ENCODE results near the gene GTPBP4.
A peak's percentile ranks its signal among the peaks of the same experiment; 100 is the strongest.

GTPBP4 gene

DNA sequence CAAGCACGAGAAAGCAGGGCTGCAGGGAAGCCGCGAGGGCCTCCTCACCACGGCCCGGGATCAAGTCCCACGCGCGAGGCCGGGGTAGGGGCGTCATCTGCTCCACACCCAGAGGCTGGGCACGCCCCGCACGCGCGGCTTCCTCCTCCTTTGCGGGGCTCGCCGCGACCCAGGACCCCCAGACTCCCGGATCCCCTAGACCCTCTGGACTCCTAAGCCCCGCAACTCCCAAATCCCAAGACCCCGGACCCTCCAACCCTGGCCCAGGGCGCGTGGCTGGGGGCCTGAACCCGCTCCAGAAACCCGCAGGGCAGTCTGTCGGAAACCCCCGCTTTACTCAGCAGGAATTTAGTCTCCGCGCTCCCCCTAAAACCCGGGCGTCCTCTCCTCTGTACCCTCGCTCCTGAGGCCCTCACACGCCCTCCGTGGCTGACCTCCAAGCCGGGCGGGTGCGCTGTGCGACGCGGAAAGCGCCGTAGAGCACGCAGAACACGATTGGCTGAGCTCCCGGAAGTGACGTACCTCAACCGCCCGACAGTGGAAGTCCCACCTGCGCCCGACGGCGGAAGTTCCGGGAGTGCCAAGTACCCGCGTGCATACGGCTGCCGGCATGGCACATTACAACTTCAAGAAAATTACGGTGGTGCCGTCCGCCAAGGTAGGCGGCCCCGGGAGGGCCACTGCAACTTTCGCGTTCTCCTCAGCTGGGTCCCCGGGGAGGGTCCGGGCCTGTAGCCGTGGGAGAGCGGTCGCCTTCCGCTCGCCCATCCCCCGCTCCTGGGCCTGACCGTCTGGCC, at the start of gene GTPBP4:
GTPBP4 (plus strand) TSS at position 565 of the 797 bp plus-strand sequence; CDS start at position 611, 46 bp downstream.
- Histone ChIP-seq H3K27ac (ENCODE audit: low read depth, low read length) (peak within 1 kb of the TSS; percentile 99), H3K36me3 (ENCODE audit: control insufficient read depth, insufficient read depth, low read length) (peaks cover 26% of the 10 kb centered on the region), H3K4me3 (ENCODE audit: low read depth, low read length) (peak within 1 kb of the TSS; percentile 99), H3K9ac (ENCODE audit: low read length) (peak within 1 kb of the TSS; percentile 99), H3K4me1 (ENCODE audit: control insufficient read depth, insufficient read depth, low read length) (peaks cover 16% of the 10 kb centered on the region), H3K27me3 (ENCODE audit: control insufficient read depth, insufficient read depth, low read length) (no peaks in the 10 kb centered on the region), H3K9me3 (ENCODE audit: control insufficient read depth, insufficient read depth, low read depth, low read length) (peaks cover 2% of the 10 kb centered on the region; the same call in 1 of the 2 replicates)

DNA sequence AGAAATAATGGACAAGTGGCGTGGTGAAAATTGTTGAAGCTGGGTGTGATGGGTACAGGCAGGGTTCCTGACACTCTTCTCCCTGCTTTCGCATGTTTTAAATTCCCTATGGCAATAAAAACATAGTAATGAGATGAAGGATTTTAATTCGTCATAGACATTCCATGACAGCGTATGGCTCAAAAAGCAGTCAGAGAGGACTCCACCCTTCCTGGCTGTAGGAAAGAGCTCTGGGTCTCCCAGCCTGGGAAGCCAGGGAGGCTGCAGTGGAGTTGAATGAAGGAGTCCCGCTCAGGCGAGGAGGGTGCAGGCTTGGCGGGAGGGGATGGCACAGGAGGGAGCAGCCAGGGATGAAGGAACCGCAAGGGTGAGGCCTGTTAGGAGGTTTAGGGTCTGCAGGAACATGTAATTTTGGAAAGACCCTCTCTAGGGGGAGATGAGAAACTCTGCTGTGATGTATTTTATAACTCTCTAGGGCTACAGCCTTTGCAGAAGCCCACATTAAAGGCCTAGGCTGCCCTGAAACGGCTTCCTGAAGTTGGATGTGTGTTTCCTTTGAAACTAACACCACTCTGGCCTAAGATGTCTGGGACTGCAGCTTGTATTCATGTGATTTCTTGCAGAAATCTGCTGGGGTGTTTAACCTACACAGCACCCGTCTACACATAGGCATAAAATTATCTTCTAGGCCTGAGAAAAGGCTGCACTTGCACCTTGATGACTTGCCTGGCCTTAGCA, 49.1 kb upstream of the GTPBP4 start:
- H3K4me1 ChIP-seq (ENCODE audit: control insufficient read depth, insufficient read depth, low read length) = no peaks in the 10 kb centered on the region
- H3K27me3 ChIP-seq (ENCODE audit: control insufficient read depth, insufficient read depth, low read length) = no peaks in the 10 kb centered on the region
- H3K4me3 ChIP-seq (ENCODE audit: low read depth, low read length) = no peak overlapping the region
- no peaks in the 10 kb centered on the region for H3K9me3 ChIP-seq (ENCODE audit: control insufficient read depth, insufficient read depth, low read depth, low read length)
- H3K36me3 ChIP-seq (ENCODE audit: control insufficient read depth, insufficient read depth, low read length) = no peaks in the 10 kb centered on the region
- no peak overlapping the region for H3K27ac ChIP-seq (ENCODE audit: low read depth, low read length)
- H3K9ac ChIP-seq (ENCODE audit: low read length) = no peak overlapping the region

DNA sequence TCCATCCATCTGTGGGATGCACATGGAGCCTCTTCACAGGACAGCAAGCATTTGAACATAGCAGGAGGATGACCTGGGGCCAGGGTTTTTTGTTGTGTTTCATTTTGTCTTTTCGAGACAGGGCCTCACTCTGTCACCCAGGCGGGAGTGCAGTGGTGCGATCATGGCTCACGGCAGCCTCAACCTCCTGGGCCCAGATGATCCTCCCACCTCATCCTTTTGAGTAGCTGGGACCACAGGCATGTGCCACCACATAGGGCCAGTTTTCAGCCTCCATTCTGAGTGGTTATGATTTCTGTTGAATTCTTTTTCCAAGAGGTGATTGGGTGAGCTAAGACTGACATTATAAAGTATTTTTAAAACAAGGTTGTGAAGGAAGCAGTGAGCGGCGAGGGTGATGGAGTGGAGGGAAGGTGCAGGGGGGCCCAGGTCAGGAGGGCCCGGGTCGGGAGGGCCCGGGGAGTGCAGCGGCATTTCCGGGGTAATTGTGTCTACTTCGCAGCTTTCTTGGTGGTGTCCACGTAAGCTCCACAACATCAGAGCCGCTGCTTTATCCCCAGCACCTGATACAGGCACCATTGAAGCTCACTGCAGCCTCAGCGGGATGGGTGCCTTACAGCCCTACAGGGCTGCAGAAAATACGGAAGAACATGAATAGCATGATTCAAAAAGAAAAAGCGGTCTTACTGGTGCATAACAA, 44.8 kb upstream of the GTPBP4 start:
- Histone ChIP-seq H3K9ac (ENCODE audit: low read length) (no peak overlapping the region), H3K36me3 (ENCODE audit: control insufficient read depth, insufficient read depth, low read length) (no peaks in the 10 kb centered on the region), H3K9me3 (ENCODE audit: control insufficient read depth, insufficient read depth, low read depth, low read length) (no peaks in the 10 kb centered on the region), H3K27ac (ENCODE audit: low read depth, low read length) (no peak overlapping the region), H3K4me3 (ENCODE audit: low read depth, low read length) (no peak overlapping the region), H3K4me1 (ENCODE audit: control insufficient read depth, insufficient read depth, low read length) (no peaks in the 10 kb centered on the region), H3K27me3 (ENCODE audit: control insufficient read depth, insufficient read depth, low read length) (no peaks in the 10 kb centered on the region; the same call in 1 of the 2 replicates)

DNA sequence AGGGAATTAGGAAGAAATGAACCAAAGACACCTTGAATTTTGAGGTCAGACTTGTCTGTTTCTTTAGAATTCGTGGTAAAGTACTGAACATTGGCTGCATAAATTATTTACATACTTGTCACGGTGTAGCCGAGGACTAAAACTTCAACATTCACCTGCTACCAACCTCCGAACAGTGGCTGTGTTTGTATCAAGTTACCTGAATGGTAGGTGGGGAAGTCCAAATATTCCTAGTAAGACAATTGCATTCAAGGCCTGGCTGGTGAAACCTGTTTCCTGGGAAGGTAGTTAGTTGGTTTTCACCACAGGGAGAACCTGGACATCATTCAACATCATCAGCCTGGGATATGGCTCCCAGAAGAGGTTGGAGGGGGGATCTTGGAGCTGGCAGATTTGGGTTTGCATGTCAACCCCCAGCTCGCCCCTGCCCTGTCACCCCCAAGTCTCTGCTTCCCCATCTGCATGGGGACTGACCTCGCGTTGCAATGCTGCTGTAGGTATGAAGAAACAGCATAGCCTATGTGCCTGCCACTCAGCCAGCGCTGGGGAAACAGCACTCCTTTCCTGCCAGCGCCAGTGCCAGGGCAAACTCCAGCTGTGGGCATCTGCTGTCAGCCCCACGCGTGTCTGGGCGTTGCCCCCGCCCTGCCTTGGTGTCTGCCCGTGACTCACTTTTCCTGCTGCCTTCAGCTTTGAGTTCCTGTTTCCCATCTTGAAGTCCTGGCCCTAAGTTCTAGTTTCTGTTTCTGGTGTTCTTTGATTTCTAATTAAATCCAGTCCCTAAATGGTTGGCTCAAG, 44.0 kb upstream of the GTPBP4 start:
- H3K4me1 ChIP-seq (ENCODE audit: control insufficient read depth, insufficient read depth, low read length) = no peaks in the 10 kb centered on the region
- H3K27me3 ChIP-seq (ENCODE audit: control insufficient read depth, insufficient read depth, low read length) = peaks cover 2% of the 10 kb centered on the region; the same call in 1 of the 2 replicates
- H3K4me3 ChIP-seq (ENCODE audit: low read depth, low read length) = no peak overlapping the region
- H3K27ac ChIP-seq (ENCODE audit: low read depth, low read length) = no peak overlapping the region
- H3K9ac ChIP-seq (ENCODE audit: low read length) = no peak overlapping the region
- H3K9me3 ChIP-seq (ENCODE audit: control insufficient read depth, insufficient read depth, low read depth, low read length) = no peaks in the 10 kb centered on the region
- H3K36me3 ChIP-seq (ENCODE audit: control insufficient read depth, insufficient read depth, low read length) = no peaks in the 10 kb centered on the region

DNA sequence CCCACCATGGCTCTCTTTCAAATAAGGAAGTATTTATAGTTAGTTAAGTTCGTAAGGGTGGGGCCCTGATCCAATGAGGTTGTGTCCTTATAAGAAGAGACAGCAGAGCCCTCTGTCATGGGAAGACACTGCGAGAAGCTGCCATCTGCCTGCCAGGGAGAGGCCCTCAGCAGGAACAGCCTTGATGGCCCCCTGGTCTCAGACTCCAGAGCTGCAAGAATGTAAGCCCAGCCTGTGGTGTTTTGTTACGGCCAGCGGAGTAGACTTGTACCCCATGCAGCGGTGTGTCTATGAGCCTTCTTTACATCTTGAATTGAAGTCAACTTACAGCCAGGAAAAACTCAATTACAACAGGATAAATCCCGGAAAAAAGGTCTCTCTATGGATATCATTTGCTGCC, 42.5 kb upstream of the GTPBP4 start:
- H3K4me1 ChIP-seq (ENCODE audit: control insufficient read depth, insufficient read depth, low read length) = no peaks in the 10 kb centered on the region
- H3K36me3 ChIP-seq (ENCODE audit: control insufficient read depth, insufficient read depth, low read length) = no peaks in the 10 kb centered on the region
- no peaks in the 10 kb centered on the region for H3K9me3 ChIP-seq (ENCODE audit: control insufficient read depth, insufficient read depth, low read depth, low read length)
- no peak overlapping the region for H3K4me3 ChIP-seq (ENCODE audit: low read depth, low read length)
- H3K27me3 ChIP-seq (ENCODE audit: control insufficient read depth, insufficient read depth, low read length) = peaks cover 5% of the 10 kb centered on the region; the same call in 1 of the 2 replicates
- no peak overlapping the region for H3K27ac ChIP-seq (ENCODE audit: low read depth, low read length)
- H3K9ac ChIP-seq (ENCODE audit: low read length) = no peak overlapping the region

DNA sequence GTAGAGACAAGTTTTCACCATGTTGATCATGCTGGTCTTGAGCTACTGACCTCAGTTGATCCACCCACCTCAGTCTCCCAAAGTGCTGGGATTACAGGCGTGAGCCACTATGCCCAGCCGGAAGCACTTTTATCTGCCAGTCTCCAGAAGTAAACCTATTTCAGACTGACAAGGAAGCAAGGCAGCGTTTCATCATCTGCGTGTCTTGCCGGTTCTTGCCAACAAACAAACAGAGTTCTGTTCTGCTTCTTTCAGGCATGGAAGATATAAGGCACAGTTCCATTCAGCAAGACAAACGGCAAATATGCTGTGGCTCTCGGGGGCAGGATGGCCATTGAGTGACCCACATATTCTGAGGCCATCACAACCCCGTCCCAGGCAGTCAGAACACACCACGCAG, 41.2 kb upstream of the GTPBP4 start:
- Histone ChIP-seq H3K4me3 (ENCODE audit: low read depth, low read length) (no peak overlapping the region), H3K4me1 (ENCODE audit: control insufficient read depth, insufficient read depth, low read length) (no peaks in the 10 kb centered on the region), H3K9me3 (ENCODE audit: control insufficient read depth, insufficient read depth, low read depth, low read length) (no peaks in the 10 kb centered on the region), H3K27me3 (ENCODE audit: control insufficient read depth, insufficient read depth, low read length) (peaks cover 5% of the 10 kb centered on the region; the same call in 1 of the 2 replicates), H3K27ac (ENCODE audit: low read depth, low read length) (no peak overlapping the region), H3K9ac (ENCODE audit: low read length) (no peak overlapping the region), H3K36me3 (ENCODE audit: control insufficient read depth, insufficient read depth, low read length) (no peaks in the 10 kb centered on the region)

DNA sequence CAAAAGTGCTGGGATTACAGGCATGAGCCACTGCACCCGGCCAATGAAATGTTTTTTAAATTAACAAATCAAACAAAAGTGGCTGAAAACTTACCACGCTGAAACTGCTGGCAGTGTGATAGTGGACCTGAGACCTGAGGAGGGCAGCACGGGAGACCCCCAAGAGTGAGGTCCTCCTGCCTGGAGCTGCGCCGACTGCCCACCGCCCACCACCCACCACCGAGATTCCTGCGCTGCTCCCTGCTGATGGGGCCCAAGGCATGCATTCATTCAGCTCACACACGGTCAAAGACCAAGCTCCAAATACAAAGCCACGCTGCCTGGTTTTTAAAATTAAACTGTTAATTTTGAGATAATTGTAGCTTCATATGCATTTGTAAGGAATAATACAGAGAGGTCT, 40.4 kb upstream of the GTPBP4 start:
- H3K4me3 ChIP-seq (ENCODE audit: low read depth, low read length) = no peak overlapping the region
- no peaks in the 10 kb centered on the region for H3K36me3 ChIP-seq (ENCODE audit: control insufficient read depth, insufficient read depth, low read length)
- H3K9me3 ChIP-seq (ENCODE audit: control insufficient read depth, insufficient read depth, low read depth, low read length) = no peaks in the 10 kb centered on the region
- no peak overlapping the region for H3K27ac ChIP-seq (ENCODE audit: low read depth, low read length)
- H3K9ac ChIP-seq (ENCODE audit: low read length) = no peak overlapping the region
- no peaks in the 10 kb centered on the region for H3K4me1 ChIP-seq (ENCODE audit: control insufficient read depth, insufficient read depth, low read length)
- peaks cover 5% of the 10 kb centered on the region; the same call in 1 of the 2 replicates for H3K27me3 ChIP-seq (ENCODE audit: control insufficient read depth, insufficient read depth, low read length)

DNA sequence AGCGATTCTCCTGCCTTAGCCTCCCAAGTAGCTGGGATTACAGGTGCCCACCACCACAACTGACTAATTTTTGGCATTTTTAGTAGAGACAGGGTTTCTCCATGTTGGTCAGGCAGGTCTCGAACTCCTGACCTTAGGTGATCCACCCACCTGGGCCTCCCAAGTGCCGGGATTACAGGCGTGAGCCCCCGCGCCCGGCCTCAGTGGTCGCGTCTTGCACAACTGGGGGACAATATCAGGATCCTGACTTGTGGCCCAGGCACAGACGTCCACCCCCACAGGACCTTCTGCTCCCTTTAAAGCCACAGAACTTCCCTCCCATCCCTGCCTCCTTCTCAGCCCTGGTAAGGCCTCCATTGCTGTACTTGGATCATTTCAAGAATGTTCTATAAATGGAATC, 39.9 kb upstream of the GTPBP4 start:
- Histone ChIP-seq H3K9ac (ENCODE audit: low read length) (no peak overlapping the region), H3K4me1 (ENCODE audit: control insufficient read depth, insufficient read depth, low read length) (no peaks in the 10 kb centered on the region), H3K27ac (ENCODE audit: low read depth, low read length) (no peak overlapping the region), H3K4me3 (ENCODE audit: low read depth, low read length) (no peak overlapping the region), H3K9me3 (ENCODE audit: control insufficient read depth, insufficient read depth, low read depth, low read length) (no peaks in the 10 kb centered on the region), H3K36me3 (ENCODE audit: control insufficient read depth, insufficient read depth, low read length) (no peaks in the 10 kb centered on the region), H3K27me3 (ENCODE audit: control insufficient read depth, insufficient read depth, low read length) (peaks cover 5% of the 10 kb centered on the region; the same call in 1 of the 2 replicates)

DNA sequence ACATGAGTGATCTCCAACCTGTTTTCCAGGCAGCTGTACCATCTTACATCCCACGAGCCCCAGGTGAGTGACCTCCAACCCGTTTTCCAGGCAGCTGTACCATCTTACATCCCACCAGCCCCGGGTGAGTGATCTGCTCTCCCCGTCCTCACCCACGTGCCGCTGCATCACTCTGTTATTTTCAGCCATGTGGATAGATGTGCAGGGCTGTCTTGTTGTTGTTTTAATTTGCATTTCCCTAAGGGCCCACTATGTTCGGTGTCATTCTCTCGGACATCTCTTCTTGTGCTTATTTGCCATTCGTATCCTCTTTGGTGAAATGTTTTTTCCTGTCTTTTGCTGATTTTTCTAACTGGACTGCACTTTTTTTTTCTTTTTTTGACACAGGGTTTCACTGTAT, 38.8 kb upstream of the GTPBP4 start:
- no peaks in the 10 kb centered on the region for H3K9me3 ChIP-seq (ENCODE audit: control insufficient read depth, insufficient read depth, low read depth, low read length)
- H3K27me3 ChIP-seq (ENCODE audit: control insufficient read depth, insufficient read depth, low read length) = peaks cover 5% of the 10 kb centered on the region; the same call in 1 of the 2 replicates
- no peak overlapping the region for H3K4me3 ChIP-seq (ENCODE audit: low read depth, low read length)
- H3K27ac ChIP-seq (ENCODE audit: low read depth, low read length) = no peak overlapping the region
- no peaks in the 10 kb centered on the region for H3K36me3 ChIP-seq (ENCODE audit: control insufficient read depth, insufficient read depth, low read length)
- no peaks in the 10 kb centered on the region for H3K4me1 ChIP-seq (ENCODE audit: control insufficient read depth, insufficient read depth, low read length)
- no peak overlapping the region for H3K9ac ChIP-seq (ENCODE audit: low read length)

DNA sequence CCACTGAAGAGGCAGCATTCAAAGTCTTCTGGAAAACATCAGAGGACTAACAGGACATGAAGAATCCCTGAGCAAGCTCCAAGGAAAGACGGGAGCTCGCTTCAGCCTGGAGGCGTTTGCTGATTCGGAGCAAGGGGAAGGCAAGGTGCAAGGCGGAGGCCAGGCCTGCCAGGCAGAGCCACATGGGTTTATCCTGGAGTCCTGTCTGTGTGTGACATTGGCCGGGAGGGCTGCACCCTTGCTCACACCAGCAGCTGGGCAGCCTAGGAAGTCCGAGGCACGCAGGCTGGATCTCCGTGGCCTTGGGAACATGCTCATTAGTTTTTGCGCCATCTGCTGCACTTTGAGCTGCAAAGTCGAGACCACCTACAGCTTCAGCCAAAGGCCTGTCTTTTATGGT, 34.4 kb upstream of the GTPBP4 start:
- Histone ChIP-seq H3K9ac (ENCODE audit: low read length) (no peak overlapping the region), H3K4me1 (ENCODE audit: control insufficient read depth, insufficient read depth, low read length) (no peaks in the 10 kb centered on the region), H3K36me3 (ENCODE audit: control insufficient read depth, insufficient read depth, low read length) (no peaks in the 10 kb centered on the region), H3K9me3 (ENCODE audit: control insufficient read depth, insufficient read depth, low read depth, low read length) (no peaks in the 10 kb centered on the region), H3K4me3 (ENCODE audit: low read depth, low read length) (no peak overlapping the region), H3K27ac (ENCODE audit: low read depth, low read length) (no peak overlapping the region), H3K27me3 (ENCODE audit: control insufficient read depth, insufficient read depth, low read length) (peaks cover 9% of the 10 kb centered on the region; the same call in 1 of the 2 replicates)
